GM19468 (cell line): Measurements from ENCODE around the gene GPR50.
A peak's percentile ranks its signal among the peaks of the same experiment; 100 is the strongest.

Experiments
- ATAC-seq: cut with Tn5 transposase; IDR thresholded peaks from one replicate; pipeline ENCODE4 v1.9.1; 2021; ENCODE audit warnings: mild to moderate bottlenecking, moderate library complexity, moderate number of reproducible peaks; ENCODE audit not compliant: unreplicated experiment; ENCODE audit errors: extremely low read depth

The GPR50 gene

DNA sequence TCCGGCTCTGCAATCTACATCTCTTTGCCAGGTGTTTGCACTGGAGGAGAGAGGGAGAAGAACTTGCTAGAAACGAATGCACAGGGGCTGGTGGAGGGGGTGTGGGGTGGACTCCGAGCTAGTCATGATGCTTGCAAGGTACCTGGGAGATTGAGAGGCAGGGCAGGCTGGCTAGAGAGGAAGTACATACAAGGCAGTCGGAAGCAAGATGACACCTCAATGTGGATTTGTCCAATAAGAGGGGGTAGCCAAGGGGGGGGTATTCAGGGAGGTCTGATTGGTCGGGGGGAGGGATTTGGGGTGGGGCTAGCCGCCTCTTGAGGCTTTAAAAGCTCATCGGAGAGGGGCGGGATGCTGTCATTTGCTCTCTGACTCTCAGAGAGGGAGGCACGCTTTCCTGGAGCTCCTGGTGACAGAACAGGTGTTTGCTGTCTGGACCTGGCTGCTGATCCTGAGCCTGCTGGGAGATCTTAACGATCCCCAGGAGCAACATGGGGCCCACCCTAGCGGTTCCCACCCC lies at the start of gene GPR50:
GPR50 (plus strand) TSS at position 354 of the 520 bp plus-strand sequence; CDS start at position 492, 138 bp downstream.
- no peak for ATAC-seq

DNA sequence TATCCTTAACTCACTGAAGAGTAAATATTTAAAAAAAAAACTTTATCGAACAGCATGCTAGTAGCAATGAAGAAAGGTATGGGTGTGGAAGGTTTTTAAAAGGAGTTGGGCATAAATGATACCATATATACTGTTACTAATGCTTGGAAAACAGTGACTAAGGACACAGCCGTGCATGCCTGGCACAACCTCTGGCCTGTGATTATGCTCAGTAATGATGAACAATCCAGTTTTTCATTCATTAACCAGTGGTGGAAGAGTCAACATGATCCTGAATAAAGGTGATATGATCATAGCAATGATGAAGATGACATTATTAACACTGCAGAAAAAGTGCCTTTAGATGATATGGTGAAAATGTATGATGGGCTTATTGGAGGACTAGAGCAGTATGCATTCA lies 43.9 kb upstream of the GPR50 start:
- no peak for ATAC-seq

DNA sequence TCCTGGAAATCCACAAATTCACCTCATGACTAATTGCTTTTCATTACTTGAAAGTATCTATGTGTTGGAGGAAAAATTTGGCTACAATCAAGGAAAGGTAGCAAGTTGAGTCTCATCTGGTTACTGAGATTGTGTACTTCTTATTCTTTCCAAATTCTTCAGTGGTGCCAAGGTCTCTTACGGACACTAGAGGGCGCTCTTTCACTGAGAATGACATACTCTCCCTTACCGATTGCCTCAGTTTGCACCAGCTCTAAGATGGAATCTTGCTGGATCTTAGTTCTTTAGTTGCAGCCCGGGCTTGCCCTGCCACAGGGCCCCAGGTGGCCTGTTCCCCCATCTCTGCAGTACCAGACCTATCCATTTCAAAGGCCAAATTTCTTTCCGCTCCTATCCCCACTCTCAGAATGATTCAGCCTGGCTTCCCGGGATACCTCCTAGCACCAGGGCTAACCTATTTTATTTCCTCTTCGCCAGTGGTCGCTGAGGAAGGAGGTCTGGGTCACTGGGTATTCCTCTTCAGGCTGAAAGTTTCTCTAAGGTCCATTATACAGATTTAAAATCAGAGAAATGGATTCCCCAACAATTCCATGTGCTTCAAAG lies 24.6 kb upstream of the GPR50 start:
- ATAC-seq, result peak; percentile 74

DNA sequence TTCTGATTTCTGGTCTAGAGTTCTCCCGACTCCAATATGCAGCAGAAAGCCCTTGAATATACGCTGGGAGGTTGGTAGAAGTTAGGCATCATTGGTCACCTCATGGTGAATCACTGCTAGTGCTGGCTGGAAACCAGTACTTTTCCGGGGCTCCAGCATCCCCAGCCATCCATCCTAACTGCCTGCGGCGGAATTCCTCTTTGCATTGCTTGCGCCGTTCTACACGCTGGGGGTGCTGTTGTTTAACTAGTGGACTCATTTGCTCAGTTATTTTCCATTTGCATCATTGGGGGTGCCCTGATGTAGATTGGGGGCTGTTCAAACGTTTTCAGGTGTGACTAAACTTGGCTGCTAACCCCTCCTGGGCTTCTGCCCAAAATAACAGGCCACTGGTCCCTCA lies 23.3 kb upstream of the GPR50 start:
- no peak for ATAC-seq

DNA sequence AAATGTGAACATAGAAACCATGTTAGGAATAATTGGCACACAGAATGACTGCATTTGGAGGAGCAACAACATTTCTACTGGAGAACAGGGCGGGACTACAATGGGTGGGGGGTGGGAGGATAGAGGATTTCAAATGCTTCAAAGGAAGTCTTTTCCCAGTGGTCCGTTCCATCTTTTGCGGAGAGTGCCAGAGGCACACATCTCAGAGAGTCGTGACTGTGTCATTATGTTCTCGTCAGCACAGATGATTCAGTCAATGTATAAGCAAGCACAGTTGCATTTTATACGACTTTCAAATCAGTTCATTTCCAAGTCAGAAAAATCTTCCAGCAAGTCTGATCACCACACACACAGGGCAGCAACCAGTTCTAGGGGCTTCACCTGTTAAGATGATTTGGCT lies 22.7 kb upstream of the GPR50 start:
- no peak for ATAC-seq

DNA sequence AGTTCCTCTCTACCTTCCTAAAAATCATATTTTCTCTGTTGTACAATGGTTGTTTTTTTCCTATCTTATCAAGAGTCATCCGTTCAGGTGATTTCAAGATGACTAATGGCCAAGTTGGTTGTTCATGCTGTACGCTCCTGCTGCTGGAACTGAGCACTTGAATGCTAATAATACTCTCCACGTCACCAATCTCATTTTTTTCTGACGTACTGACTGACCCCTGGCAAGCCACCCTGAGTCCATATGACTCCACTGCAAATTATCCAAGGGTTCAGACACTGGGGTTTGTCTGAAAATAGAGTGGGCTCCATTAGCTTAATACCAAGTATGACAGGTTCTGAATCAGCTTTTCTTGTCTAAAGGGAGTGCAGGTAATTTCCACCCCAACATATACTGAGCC lies 21.1 kb upstream of the GPR50 start:
- no peak for ATAC-seq

DNA sequence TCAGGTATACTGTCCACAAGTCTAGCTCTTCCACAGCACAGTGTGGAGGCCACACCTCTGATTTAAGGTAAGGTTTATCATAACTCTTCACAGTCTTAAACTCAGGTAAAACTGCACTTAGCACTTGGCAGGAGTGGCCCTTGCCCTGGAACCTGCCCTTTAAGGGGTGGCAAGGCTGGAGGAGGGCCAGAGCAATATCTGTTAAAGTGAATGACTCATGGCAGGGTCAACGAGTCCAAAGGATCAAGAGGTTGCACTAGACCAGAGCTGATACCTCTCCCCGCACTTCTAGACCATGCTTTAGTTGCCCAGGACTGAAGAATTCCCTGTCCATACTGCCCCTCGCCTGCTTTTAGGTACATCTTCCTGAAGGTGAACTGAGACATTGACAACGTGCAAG lies 14.7 kb upstream of the GPR50 start:
- no peak for ATAC-seq

DNA sequence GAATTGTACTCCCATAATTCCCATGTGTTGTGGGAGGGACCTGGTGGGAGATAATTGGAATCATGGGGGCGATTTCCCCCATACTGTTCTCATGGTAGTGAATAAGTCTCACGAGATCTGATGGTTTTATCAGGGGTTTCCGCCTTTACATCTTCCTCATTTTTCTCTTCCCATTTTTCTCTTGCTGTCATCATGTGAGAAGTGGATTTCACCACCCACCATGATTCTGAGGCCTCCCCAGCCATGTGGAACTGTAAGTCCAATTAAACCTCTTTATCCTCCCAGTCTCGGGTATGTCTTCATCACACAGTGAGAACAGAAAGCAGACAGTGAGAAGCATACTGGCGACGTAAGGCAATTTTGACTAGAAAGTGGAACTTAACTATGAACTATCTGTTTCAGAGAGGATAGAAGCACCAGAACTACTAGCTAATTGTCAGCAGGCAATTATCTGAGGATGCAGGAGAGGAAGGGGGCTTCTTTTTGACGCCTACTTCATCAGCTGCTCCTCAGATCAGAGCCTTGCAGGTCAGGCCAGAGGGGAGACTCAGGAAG lies 8.5 kb upstream of the GPR50 start:
- no peak for ATAC-seq

DNA sequence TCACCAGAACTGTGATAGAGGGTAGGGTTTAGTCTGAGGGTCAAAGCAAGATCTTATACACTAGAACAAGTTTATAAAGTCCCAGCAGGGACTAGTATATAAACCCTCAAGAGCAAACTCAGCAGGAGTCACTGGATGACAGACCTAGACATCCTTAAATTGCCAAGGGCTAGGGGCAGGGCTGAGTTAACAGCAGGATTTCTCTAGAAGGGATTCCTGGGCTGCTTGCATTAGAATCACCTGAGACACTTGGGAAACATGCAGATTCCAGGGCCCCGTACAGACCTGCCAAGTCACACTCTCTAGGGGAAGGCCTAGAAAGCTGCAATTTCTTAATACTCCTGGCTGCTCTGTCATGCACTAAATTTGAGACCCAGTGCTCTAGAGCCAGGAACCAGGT lies 6.6 kb upstream of the GPR50 start:
- ATAC-seq, result no peak

DNA sequence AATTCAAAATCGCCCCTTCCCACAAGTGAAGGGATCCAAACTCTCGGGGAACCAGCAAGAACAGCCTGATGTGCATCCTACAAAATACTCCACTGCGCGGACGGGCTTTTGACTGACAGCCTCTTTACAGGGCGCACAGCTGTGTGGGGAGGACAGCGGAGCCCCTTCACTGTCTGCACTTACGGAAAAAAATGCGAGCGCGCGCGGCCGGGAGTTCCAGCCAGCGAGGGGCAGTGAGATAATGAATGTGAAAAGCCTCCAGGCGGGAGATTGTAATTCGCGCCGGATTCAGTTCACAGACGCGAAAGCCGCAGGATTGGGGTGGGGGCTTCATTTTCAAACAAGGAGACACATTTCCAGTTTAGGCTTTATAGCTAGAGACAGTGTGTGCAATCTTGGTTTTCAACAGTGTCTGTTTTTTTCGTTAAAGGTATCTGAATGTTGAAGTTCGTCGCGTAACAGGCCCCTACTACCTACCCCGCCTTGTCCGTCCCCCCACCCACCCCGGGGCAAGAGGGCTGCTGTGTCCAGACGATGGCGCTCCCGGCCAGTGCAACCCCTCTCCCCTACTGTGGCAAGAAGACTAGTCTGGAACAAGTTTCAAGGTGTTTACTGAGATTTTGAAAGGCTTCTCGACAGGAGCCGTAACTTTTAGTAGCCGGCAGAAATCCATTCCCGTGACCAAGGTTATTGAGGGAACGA lies 1.7 kb upstream of the GPR50 start:
- no peak for ATAC-seq

DNA sequence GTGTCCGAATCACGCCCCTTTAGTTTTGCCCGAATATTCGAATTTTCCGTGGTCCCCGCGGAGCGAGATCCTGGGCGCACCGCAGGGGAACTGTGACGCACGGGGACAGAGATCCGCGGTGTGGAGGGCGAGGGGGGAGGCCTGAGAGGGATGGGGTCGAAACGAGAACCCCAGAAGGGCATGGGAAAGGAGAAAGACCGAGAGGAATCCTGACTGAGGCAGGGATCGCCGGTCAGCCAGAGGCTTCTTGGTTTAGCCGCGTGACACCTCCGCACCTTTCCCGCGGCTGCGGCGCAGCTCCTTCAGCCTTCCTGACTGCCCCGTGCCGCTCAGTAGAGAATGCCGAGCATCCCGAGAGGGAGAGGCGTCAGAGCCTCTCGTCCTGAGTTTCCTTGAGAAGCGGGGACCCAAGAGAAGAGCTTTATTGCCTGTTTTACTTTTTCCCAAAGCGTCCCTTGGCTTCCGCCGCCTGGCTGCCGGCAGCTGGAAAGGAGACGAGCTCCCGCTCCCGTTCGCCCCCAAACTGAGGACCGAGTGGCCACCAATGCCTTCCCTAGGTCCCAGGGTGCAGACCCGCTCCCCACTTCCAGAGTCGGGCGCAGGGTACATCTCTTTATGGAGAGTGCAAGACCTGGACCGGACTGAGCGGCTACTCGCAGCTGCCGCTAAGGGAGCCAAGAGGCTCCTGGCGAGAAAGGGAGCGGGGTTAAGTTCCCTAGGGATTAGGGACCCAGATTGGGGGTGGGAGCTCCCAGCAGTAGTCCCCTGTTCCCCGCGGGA lies 911 bp upstream of the GPR50 start:
- no peak for ATAC-seq

DNA sequence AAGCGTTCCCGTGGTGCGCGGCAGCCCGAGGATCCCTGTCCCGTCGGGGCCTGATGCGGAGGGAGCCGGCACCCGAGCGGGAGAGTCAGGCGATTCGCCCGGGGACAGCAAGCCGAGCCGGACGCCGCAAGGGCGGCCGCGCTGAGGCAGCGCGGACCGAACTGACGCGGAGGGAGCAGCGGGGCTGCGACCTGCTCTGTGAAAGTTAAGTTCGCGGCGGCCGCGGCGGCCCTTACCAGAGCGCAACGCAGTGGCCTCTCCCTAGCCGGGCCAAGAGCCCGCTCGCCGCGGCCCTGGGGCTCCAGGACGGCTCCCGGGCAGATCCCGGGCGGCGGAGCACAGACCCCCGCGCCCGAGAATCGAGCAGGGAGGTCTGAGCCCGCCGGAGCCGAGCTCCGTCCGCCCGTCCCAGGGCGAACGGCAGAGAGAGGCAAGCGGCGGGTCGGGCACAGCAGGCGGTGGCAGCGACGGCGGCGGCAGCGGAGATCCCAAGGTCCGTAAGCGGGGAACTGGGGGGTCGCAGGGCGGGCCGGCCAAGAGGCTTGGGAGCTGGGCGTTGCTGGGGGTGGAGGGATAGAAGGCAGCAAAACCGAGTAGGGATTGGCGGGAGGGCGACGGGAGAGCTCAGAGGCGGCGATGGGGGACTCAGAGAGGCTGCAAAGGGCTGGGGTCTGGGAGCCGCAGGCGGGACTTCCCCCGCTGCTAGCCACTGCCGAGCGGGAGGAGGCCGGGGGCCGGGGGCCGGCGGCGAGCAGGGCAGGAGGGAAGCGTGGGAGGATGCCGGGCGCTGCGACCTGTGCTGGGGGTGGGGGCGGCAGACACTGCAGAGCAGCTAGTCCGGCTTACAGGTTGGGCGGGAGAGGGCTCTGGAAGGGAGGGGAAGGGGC lies 1.0 kb downstream of the GPR50 start:
- ATAC-seq, result no peak

DNA sequence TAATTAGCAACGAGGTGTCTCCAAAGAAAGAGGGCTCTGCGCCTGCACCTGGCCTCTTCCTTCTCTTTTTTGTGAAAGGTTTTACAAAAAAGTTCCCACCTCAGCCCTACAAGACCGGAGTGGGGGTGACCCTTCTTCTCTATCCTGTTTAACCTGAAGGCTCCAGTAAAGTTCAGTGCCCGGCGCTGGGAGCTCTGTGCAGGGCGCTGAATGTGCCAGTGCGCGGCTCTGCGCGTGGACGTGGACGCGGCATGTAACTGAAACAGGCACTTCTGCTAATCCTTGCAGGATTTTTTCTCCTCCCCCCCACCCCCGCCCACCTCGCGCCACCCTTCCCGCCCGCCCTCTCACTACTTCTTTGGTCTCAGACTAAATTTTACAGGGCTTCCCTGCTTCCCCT lies 2.4 kb downstream of the GPR50 start:
- no peak for ATAC-seq

DNA sequence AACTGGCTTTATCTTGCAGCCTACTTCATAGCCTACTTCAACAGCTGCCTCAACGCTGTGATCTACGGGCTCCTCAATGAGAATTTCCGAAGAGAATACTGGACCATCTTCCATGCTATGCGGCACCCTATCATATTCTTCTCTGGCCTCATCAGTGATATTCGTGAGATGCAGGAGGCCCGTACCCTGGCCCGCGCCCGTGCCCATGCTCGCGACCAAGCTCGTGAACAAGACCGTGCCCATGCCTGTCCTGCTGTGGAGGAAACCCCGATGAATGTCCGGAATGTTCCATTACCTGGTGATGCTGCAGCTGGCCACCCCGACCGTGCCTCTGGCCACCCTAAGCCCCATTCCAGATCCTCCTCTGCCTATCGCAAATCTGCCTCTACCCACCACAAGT lies 4.0 kb downstream of the GPR50 start:
- ATAC-seq, result no peak

DNA sequence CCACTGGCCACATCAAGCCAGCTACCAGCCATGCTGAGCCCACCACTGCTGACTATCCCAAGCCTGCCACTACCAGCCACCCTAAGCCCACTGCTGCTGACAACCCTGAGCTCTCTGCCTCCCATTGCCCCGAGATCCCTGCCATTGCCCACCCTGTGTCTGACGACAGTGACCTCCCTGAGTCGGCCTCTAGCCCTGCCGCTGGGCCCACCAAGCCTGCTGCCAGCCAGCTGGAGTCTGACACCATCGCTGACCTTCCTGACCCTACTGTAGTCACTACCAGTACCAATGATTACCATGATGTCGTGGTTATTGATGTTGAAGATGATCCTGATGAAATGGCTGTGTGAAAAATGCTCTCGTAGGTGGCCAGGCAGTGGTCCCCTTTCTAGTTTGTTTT lies 4.7 kb downstream of the GPR50 start:
- no peak for ATAC-seq

DNA sequence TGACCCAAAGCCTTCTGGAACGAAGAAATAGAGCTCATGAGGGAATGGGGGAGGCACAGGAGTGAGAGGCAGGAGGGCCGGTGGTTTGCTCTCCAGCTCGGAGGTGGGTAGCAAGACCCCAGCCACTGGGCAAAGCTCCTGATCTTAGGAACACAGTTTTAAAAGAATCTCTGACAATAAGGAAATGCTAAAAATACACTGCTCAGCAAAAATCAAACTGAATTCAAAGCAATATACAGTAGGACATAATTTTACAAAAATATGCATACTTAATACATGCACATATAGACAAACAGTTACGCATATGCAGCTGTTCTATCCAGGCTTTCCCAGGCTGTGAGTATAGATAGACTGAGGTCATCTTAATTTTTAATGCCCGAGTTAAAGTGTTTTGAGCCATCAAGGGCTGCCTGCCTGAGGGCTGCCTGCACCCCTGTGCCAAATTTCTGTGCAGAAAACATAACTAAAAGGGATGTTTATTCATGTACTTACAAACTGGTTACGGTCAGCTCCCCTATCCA lies 6.9 kb downstream of the GPR50 start:
- no peak for ATAC-seq

DNA sequence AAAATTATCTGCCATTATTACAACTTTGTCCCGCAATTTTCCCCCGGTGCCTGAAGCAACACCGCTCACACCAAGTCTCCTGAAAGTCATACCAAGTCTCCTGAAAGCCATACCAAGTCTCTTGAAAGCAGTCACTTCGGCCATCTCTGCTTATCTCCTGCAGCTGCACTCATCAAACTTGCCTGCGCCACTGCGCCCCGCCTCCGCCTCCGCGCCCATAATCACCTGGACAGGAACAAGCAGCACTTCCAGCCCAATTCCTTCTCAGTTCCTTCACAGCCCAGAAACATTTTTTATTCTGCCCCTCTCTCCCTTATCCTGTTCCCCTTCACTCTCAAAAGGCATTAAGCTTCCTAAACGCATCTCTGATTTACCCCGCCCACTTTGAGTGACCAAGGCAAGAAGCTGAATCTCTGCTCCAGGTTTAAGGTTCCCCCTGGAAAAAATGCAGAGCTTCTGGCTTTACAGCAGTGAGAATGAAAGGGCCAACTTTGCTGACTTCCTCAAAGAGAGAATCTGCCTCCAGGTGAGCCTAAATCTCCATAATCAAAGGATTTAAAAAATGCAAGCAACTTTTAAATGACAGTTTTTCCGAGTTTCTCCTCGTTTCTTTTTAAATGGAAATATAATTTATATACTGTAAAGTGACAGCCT lies 7.7 kb downstream of the GPR50 start:
- ATAC-seq, result no peak

DNA sequence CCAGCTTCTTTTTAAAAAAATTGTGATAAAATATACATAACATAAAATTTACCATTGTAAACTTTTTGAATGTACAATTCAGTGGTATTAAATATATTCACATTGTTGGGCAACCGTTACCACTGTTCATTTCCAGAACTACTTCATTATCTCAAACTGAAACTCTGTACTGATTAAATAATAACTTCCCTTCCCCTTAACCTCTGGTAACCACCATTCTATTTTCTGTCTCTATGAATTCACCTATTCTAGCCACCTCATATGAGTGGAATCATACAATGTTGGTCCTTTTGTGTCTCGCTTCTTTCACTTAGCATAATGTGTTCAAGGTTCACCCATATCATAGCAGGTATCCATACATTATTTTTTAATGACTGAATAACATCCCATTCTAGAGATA lies 8.3 kb downstream of the GPR50 start:
- ATAC-seq, result no peak

DNA sequence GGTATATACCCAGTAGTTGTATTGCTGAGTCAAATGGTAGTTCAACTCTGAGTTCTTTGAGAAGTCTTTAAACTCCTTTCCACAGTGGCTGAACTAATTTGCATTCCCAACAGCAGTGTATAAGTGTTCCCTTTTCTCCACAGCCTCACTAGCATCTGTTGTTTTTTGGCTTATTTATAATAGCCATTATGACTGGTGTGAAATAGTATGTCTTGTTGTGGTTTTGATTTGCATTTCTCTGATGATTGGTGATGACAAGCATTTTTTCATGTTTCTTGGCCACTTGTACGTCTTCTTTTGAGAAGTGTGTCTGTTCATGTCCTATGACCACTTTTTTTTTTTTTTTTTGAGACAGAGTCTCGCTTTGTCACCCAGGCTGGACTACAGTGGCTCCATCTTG lies 30.5 kb downstream of the GPR50 start:
- no peak for ATAC-seq
